Activated CD4-positive, alpha-beta T cell treated with anti-CD3 and anti-CD28 coated beads, Interleukin-2, Interleukin-6, amounts not matched to agents 100 ng/mL and 50 ng/mL, durations not matched to agents 16 hours and 8 hours (primary cell): ENCODE data around the gene CTSH.
"Not testable (repeated sequence)": the region's sequence is repeated elsewhere in the genome, so short reads cannot be mapped to it uniquely, and the experiment has no call there.

Source experiments
- DNase-seq: peaks from one replicate; pipeline ENCODE4 v3.0.0-alpha.2; 2020

CTSH gene

DNA sequence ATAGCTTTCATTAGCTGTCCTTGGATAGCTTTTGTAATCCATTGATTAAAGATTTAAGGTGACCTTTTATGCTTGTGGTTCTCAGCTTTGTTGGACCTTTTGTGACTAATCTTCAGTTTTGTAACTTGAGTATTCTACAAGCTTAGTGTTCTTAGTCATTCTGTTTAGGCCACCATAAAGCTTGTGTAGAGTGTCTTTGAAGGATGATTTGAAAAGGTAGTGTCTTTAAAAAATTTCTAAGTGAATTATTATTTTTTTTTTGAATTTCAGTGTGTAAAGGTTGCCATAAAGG, 64.7 kb downstream of the CTSH start:
- DNase-seq: no peak

DNA sequence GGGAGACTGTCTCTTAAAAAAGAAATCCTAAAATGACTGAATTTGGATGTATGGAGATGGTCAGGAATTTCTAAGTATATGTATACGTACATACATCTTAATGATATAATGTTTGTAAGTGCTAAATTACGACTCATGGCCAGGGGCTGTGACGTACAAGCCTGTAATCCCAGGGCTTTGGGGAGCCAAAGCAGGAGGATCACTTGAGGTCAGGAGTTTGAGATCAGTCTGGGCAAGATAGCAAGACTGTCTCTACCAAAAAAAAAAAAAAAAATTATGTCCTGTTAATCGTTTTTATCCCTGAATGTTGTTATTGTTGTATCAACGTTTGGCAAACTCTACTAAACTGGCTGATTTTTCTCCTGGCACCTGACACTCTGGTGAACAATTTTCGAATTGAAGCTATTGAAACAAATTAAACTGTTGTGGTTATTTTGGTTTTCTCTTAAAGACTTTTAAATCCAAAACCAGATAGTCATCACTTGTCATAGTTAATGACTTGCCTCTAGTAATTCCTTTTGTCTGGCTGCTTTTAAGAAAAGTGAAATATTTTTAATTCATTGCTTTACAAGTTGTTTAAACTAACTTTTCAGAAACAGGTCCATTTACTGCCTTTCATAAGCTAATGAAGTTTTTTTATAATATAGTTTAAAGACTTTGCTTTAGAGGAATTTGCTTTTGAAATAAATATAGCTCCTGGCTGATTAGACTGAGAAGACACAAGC, 65.2 kb downstream of the CTSH start:
- DNase-seq: no peak

- DNase-seq: no peak
Measured at GRCh38 chr15:78878356-78878755, 66.5 kb downstream of the CTSH start.

- DNase-seq: not testable (repeated sequence)
Measured at GRCh38 chr15:78876954-78877353, 67.9 kb downstream of the CTSH start.

GRCh38 chr15:78875107-78875914, 69.5 kb downstream of the CTSH start:
- peak; percentile 31 for DNase-seq

- peak; percentile 47 for DNase-seq
Measured at GRCh38 chr15:78873793-78874765, 70.8 kb downstream of the CTSH start.

- peak; percentile 94 for DNase-seq
Measured at GRCh38 chr15:78872972-78873792, 71.7 kb downstream of the CTSH start.

DNA sequence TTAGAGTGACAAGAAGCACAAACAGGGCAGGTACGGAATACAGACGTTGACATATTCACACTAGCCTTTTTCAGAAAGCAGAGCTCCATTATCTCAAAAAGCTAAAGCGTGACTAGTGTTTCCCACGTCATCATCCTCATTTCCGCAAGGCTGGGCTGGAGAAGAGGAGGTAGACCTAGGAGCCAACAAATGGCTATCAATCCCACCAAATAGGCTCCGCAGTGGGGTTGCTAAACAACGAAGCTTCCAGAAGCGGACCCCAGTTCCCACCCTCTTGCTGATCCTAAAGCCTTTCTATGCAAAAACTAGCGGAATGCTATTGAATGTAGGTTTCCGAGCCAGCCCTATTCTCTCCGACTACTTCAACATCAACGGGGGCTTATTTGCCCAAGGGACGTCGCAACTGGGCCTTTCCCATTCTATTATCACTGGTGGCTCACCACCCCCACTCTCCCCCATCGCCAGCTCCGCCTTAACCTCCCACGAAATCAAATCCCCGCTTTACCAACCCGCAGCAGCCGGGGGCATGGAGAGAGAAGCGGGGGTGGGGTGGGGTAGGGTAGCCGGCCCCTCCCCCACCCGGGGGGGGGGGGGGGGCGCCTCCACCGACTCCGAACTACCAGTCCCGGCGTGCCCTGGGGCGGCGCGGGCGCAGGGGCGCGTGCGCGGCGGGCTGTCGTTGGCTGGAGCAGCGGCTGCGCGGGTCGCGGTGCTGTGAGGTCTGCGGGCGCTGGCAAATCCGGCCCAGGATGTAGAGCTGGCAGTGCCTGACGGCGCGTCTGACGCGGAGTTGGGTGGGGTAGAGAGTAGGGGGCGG, 72.5 kb downstream of the CTSH start, which contains the start of gene MORF4L1:
TSS of gene MORF4L1 (plus strand) at position 736 of the 817 bp plus-strand sequence. CDS start 128 bp downstream, outside the sequence.
- peak; percentile 98 for DNase-seq

GRCh38 chr15:78871483-78872127, 73.2 kb downstream of the CTSH start:
- DNase-seq: not testable (repeated sequence)
